Loucy (cell line): ENCODE measurements around the gene MCIDAS.

ENCODE experiments used
- H2AFZ ChIP-seq: fragments of 200-600 bp; sonication (generic); 2 replicates; pipeline ENCODE4 v1.6.0; 2016; ENCODE audit warnings: antibody characterized with exemption, mild to moderate bottlenecking, low read length, moderate library complexity
- H3F3A ChIP-seq: fragments of 200-600 bp; 2 replicates; pipeline ENCODE4 v1.6.0; 2016; ENCODE audit warnings: antibody characterized with exemption, low read depth, mild to moderate bottlenecking
- H3K27me3 ChIP-seq: fragments of 200-600 bp; sonication (generic); 2 replicates; pipeline ENCODE4 v1.6.1; 2014; ENCODE audit warnings: low read length, mild to moderate bottlenecking; ENCODE audit not compliant: insufficient read depth, poor library complexity, severe bottlenecking
- H3K36me3 ChIP-seq: fragments of 200-600 bp; sonication (generic); 2 replicates; pipeline ENCODE4 v1.6.1; 2016; ENCODE audit warnings: low read length; ENCODE audit not compliant: insufficient read depth
- H3K4me1 ChIP-seq: fragments of 200-600 bp; sonication (generic); 2 replicates; pipeline ENCODE4 v1.5.1; 2014; ENCODE audit warnings: low read length, mild to moderate bottlenecking; ENCODE audit not compliant: insufficient read depth, poor library complexity, severe bottlenecking
- H3K4me2 ChIP-seq: fragments of 200-600 bp; sonication (generic); 2 replicates; pipeline ENCODE4 v1.6.0; 2014; ENCODE audit warnings: antibody characterized with exemption, low read length, low read depth, mild to moderate bottlenecking; ENCODE audit not compliant: poor library complexity, severe bottlenecking
- H3K4me3 ChIP-seq: fragments of 200-600 bp; sonication (generic); 2 replicates; pipeline ENCODE4 v1.5.1; 2014; ENCODE audit warnings: low read length, mild to moderate bottlenecking, mixed read lengths; ENCODE audit not compliant: poor library complexity, severe bottlenecking
- H3K79me2 ChIP-seq: fragments of 200-600 bp; sonication (generic); 2 replicates; pipeline ENCODE4 v1.6.1; 2014; ENCODE audit warnings: low read length; ENCODE audit not compliant: insufficient read depth
- H3K9ac ChIP-seq: fragments of 200-600 bp; sonication (generic); 2 replicates; pipeline ENCODE4 v1.6.0; 2014; ENCODE audit warnings: mild to moderate bottlenecking, low read depth, low read length, moderate library complexity; ENCODE audit not compliant: poor library complexity, severe bottlenecking
- H3K9me2 ChIP-seq: fragments of 200-600 bp; sonication (generic); replicated peaks from 2 replicates; pipeline ENCODE4 v1.6.1; 2016; ENCODE audit warnings: low read depth, low read length, mixed read lengths
- H3K9me3 ChIP-seq: fragments of 200-600 bp; sonication (generic); 2 replicates; pipeline ENCODE4 v1.6.1; 2014; ENCODE audit warnings: mild to moderate bottlenecking, antibody characterized with exemption, low read length, low read depth; ENCODE audit not compliant: insufficient read depth
- H4K20me1 ChIP-seq: fragments of 200-600 bp; sonication (generic); 2 replicates; pipeline ENCODE4 v1.6.0; 2014; ENCODE audit warnings: antibody characterized with exemption, low read length, mild to moderate bottlenecking; ENCODE audit not compliant: insufficient read depth, poor library complexity, severe bottlenecking
- CTCF ChIP-seq: fragments of 200-600 bp; sonication (generic); conservative IDR thresholded peaks from 2 replicates; pipeline ENCODE4 v1.5.1; 2014; ENCODE audit warnings: mild to moderate bottlenecking, antibody characterized with exemption, low read length
- EZH2phosphoT487 ChIP-seq: fragments of 200-600 bp; IDR thresholded peaks from 2 replicates; pipeline ENCODE4 v1.6.1; 2018; ENCODE audit warnings: antibody characterized with exemption, mild to moderate bottlenecking, moderate library complexity, borderline replicate concordance

The MCIDAS gene

DNA sequence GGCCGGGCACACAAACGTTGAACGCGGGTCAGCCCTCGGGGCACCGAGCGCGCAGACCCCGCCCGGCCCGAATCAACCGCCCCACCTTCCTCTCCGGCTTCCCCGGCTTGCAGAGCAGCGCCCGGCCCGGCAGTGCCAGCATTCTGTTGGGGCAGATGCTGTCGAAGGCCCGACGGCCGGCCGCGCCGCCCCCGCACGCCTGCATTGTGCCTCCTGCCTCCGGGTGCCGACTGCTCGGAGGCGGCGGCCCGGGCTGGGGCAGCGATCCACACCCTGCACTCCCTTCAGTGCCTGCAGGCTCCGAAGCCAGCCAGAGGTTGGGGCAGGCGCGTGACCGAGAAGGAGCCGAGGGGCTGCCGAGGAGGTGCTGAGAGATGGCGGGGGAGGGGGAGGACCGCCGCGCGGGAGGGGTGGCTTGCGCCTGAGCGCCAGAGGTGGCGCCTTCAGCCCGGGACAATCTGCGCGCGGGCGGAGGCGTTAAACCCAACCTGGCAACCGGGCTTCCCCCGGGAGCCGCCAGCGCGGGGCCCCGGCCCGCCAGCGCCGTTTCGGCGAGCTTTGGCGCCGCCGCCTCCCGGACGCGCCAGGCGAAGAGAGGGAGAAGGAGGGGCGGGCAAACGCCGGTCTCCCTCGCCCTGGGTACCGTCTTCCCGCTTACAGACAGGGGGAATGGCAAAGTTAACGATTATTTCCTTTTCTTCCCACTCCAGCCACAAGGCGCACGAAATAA, at the start of gene MCIDAS:
Gene MCIDAS, minus strand, starts transcription at position 382 of the 730 bp plus-strand sequence. Its CDS starts 177 bp downstream, at position 205.
- H4K20me1 ChIP-seq: no peaks in the 10 kb centered on the region
- no peaks in the 10 kb centered on the region for H3K36me3 ChIP-seq
- H2AFZ ChIP-seq: peak within 1 kb of the TSS; percentile 87
- H3K79me2 ChIP-seq: no peaks in the 10 kb centered on the region
- H3F3A ChIP-seq: no peaks in the 10 kb centered on the region
- H3K9me2 ChIP-seq: no peaks in the 10 kb centered on the region
- TF ChIP-seq EZH2phosphoT487: no peak
- peak; percentile 20; the same call in 1 of the 2 replicates for TF ChIP-seq CTCF
- peak within 1 kb of the TSS; percentile 39 for H3K4me2 ChIP-seq
- H3K4me3 ChIP-seq: peak within 1 kb of the TSS; percentile 74
- H3K9me3 ChIP-seq: no peaks in the 10 kb centered on the region
- H3K9ac ChIP-seq: peak within 1 kb of the TSS; percentile 55
- no peaks in the 10 kb centered on the region for H3K27me3 ChIP-seq
- no peaks in the 10 kb centered on the region for H3K4me1 ChIP-seq

DNA sequence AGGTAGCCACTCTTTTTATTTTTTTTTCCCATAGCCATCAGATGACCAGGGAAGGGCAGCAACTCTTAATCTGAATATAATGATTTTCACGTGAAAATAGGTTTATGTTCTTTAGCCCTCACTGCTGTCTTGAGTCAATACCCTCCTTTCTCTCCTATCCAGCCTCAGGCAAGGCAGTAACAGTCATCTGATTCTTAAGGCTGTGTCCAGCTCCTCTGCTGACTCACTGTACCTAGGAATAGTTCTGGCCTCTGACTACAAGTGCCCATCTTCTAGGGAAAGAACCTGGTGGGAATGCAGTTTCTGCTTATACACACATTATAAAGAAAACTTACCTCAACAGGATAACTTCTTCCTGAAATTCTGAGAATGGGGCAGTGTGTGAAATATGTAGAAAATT, 49.7 kb upstream of the MCIDAS start:
- Histone ChIP-seq H3K4me1 (no peaks in the 10 kb centered on the region), H3K36me3 (peaks cover 43% of the 10 kb centered on the region; the same call in 1 of the 2 replicates), H3F3A (no peaks in the 10 kb centered on the region), H3K9ac (no peak overlapping the region), H3K9me2 (no peaks in the 10 kb centered on the region), H3K9me3 (no peaks in the 10 kb centered on the region), H3K4me3 (no peak overlapping the region), H3K79me2 (no peaks in the 10 kb centered on the region), H2AFZ (no peak overlapping the region), H4K20me1 (no peaks in the 10 kb centered on the region), H3K27me3 (no peaks in the 10 kb centered on the region), H3K4me2 (no peak overlapping the region)
- no peak for TF ChIP-seq EZH2phosphoT487

DNA sequence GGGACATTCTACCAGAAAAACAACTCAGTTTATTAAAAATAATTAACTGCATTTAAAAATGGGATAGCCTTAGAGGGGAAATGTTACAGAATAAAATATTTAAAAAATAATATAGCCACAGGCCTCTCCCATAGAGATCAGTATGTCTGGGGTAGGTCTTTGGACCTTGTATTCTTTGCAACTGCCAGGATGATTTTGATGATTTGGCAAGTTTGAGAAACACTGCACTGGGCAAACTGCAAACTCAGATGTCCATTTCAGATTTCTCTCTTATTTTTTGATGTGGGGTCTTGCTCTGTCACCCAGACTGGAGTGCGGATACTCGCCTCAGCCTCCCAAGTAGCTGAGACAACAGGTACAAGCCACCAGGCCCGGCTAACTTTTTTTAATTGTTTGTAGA, 31.2 kb upstream of the MCIDAS start:
- Histone ChIP-seq H3F3A (no peaks in the 10 kb centered on the region), H3K36me3 (peaks cover 42% of the 10 kb centered on the region)

More for the DNA sequence above, 31.2 kb upstream of the MCIDAS start:
- no peaks in the 10 kb centered on the region for H3K9me2 ChIP-seq
- H3K9me3 ChIP-seq: no peaks in the 10 kb centered on the region
- no peak overlapping the region for H3K4me2 ChIP-seq
- TF ChIP-seq CTCF (no peak), EZH2phosphoT487 (no peak)
- no peaks in the 10 kb centered on the region for H3K27me3 ChIP-seq
- no peaks in the 10 kb centered on the region for H3K79me2 ChIP-seq
- no peak overlapping the region for H2AFZ ChIP-seq
- no peaks in the 10 kb centered on the region for H3K4me1 ChIP-seq
- no peaks in the 10 kb centered on the region for H4K20me1 ChIP-seq
- H3K4me3 ChIP-seq: no peak overlapping the region
- H3K9ac ChIP-seq: no peak overlapping the region
